ES-I3 (cell line): ENCODE data around the gene PADI6.

ENCODE experiments used
- H3K36me3 ChIP-seq: 2 replicates; pipeline ENCODE4 v1.6.1; 2013; ENCODE audit warnings: mild to moderate bottlenecking, low read length, control low read depth, moderate library complexity; ENCODE audit not compliant: insufficient read depth
- H3K4me1 ChIP-seq: 2 replicates; pipeline ENCODE4 v1.6.1; 2013; ENCODE audit warnings: mild to moderate bottlenecking, control low read depth, low read length; ENCODE audit not compliant: insufficient read depth
- H3K9ac ChIP-seq: 2 replicates; pipeline ENCODE4 v1.6.1; 2013; ENCODE audit warnings: low read depth, mild to moderate bottlenecking, low read length, moderate library complexity
- H3K9me3 ChIP-seq: 2 replicates; pipeline ENCODE4 v1.6.1; 2013; ENCODE audit warnings: mild to moderate bottlenecking, low read length, moderate library complexity; ENCODE audit not compliant: control insufficient read depth, insufficient read depth

The PADI6 gene

GRCh38 chr1:17440074-17440826 is 68.3 kb downstream of the PADI6 start:
- Histone ChIP-seq H3K9ac (peak overlapping the region; percentile 99), H3K4me1 (peaks cover 25% of the 10 kb centered on the region), H3K9me3 (no peaks in the 10 kb centered on the region), H3K36me3 (peaks cover 10% of the 10 kb centered on the region; the same call in 1 of the 2 replicates)

- Histone ChIP-seq H3K9me3 (no peaks in the 10 kb centered on the region), H3K9ac (peak overlapping the region; percentile 99), H3K4me1 (peaks cover 20% of the 10 kb centered on the region), H3K36me3 (peaks cover 10% of the 10 kb centered on the region; the same call in 1 of the 2 replicates)
Observed at GRCh38 chr1:17440827-17441168, 68.8 kb downstream of the PADI6 start.

- Histone ChIP-seq H3K4me1 (peaks cover 14% of the 10 kb centered on the region), H3K9me3 (no peaks in the 10 kb centered on the region), H3K9ac (peak overlapping the region; percentile 99), H3K36me3 (peaks cover 6% of the 10 kb centered on the region; the same call in 1 of the 2 replicates)
Observed at GRCh38 chr1:17441265-17441992, 69.4 kb downstream of the PADI6 start.

GRCh38 chr1:17441993-17442357 is 70.0 kb downstream of the PADI6 start:
- Histone ChIP-seq H3K4me1 (peaks cover 8% of the 10 kb centered on the region), H3K9ac (peak overlapping the region; percentile 7; the same call in 1 of the 2 replicates), H3K36me3 (peaks cover 4% of the 10 kb centered on the region; the same call in 1 of the 2 replicates), H3K9me3 (no peaks in the 10 kb centered on the region)

DNA sequence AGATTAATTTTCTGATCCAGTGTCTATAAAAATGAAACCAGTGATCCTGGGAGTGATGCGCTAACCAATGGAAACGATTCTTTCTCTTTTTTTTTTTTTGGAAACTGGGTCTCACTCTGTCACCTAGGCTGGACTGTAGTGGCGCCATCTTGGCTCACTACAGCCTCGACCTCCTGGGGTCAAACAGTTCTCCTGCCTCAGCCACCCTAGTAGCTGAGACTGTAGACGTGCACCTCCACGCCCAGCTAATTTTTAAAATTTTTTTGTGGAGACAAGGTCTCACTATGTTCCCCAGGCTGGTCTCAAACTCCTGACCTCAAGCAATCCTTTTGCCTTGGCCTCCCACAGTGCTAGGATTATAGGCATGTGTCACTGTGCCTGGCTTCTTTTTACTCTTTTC is 70.8 kb downstream of the PADI6 start:
- H3K9ac ChIP-seq, result no peak overlapping the region
- peaks cover 8% of the 10 kb centered on the region; the same call in 1 of the 2 replicates for H3K4me1 ChIP-seq
- H3K9me3 ChIP-seq, result no peaks in the 10 kb centered on the region
- H3K36me3 ChIP-seq, result no peaks in the 10 kb centered on the region

- Histone ChIP-seq H3K9me3 (no peaks in the 10 kb centered on the region), H3K36me3 (no peaks in the 10 kb centered on the region), H3K4me1 (no peaks in the 10 kb centered on the region), H3K9ac (no peak overlapping the region)
Observed at GRCh38 chr1:17447501-17447992, 75.6 kb downstream of the PADI6 start.
